ENCODE results near the gene DCAF11. TPM values are rescaled to one million over a fixed set of nuclear protein-coding genes. Genes with fewer than 3 reads are reported as not detected.

The DCAF11 gene
- total and polyA plus RNA-seq, 2 of the 13 experiments (the other 11 are each of a cell fraction or from before 2014, with no cell fraction given) = 150 to 257 TPM

GRCh38 chr14:24135834-24136683, 21.5 kb downstream of the DCAF11 start, which contains the start of gene PSME1 (continued):
- TF ChIP-seq, protein P1, sequence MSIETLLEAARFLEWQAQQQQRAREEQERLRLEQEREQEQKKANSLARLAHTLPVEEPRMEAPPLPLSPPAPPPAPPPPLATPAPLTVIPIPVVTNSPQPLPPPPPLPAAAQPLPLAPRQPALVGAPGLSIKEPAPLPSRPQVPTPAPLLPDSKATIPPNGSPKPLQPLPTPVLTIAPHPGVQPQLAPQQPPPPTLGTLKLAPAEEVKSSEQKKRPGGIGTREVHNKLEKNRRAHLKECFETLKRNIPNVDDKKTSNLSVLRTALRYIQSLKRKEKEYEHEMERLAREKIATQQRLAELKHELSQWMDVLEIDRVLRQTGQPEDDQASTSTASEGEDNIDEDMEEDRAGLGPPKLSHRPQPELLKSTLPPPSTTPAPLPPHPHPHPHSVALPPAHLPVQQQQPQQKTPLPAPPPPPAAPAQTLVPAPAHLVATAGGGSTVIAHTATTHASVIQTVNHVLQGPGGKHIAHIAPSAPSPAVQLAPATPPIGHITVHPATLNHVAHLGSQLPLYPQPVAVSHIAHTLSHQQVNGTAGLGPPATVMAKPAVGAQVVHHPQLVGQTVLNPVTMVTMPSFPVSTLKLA (IDR thresholded peaks at IDR 0.05) = peak; percentile 72
- TF ChIP-seq ZNF333 (CRISPR knock-in tag; IDR thresholded peaks at IDR 0.05; ENCODE audit: borderline replicate concordance) (peak; percentile 98; the same call in 1 of the 2 replicates), ZNF660 (CRISPR knock-in tag; IDR thresholded peaks at IDR 0.05; ENCODE audit: borderline replicate concordance, low read depth) (no peak; the same call in 1 of the 2 replicates), ZSCAN29 (CRISPR knock-in tag; conservative IDR thresholded peaks at IDR 0.05) (peak; percentile 35; the same call in 1 of the 2 replicates), ZNF446 (CRISPR knock-in tag; IDR thresholded peaks at IDR 0.05) (no peak), EEA1 (CRISPR knock-in tag; IDR thresholded peaks at IDR 0.05; ENCODE audit: borderline replicate concordance) (peak; percentile 16; the same call in 1 of the 2 replicates), ZNF30 (CRISPR knock-in tag; IDR thresholded peaks at IDR 0.05) (no peak), ELF4 (CRISPR knock-in tag; IDR thresholded peaks at IDR 0.05; ENCODE audit: borderline replicate concordance) (peak; percentile 57; the same call in 1 of the 2 replicates), ZNF713 (CRISPR knock-in tag; IDR thresholded peaks at IDR 0.05) (peak; percentile 98), ZNF616 (CRISPR knock-in tag; IDR thresholded peaks at IDR 0.05; ENCODE audit: low read depth) (peak; percentile 91; the same call in 1 of the 2 replicates), KLF15 (CRISPR knock-in tag; IDR thresholded peaks at IDR 0.05; ENCODE audit: borderline replicate concordance) (peak; percentile 93), PLSCR1 (CRISPR knock-in tag; IDR thresholded peaks at IDR 0.05; ENCODE audit: borderline replicate concordance) (no peak), ISL2 (CRISPR knock-in tag; IDR thresholded peaks at IDR 0.05) (peak; percentile 83), NFYC (CRISPR knock-in tag; IDR thresholded peaks at IDR 0.05) (peak; percentile 54), ZNF329 (CRISPR knock-in tag; IDR thresholded peaks at IDR 0.05; ENCODE audit: low read depth) (no peak), MXD4 (CRISPR knock-in tag; IDR thresholded peaks at IDR 0.05) (peak; percentile 98), KDM5B (CRISPR knock-in tag; IDR thresholded peaks at IDR 0.05; ENCODE audit: borderline replicate concordance) (peak; percentile 95)
- TF ChIP-seq, protein P2, sequence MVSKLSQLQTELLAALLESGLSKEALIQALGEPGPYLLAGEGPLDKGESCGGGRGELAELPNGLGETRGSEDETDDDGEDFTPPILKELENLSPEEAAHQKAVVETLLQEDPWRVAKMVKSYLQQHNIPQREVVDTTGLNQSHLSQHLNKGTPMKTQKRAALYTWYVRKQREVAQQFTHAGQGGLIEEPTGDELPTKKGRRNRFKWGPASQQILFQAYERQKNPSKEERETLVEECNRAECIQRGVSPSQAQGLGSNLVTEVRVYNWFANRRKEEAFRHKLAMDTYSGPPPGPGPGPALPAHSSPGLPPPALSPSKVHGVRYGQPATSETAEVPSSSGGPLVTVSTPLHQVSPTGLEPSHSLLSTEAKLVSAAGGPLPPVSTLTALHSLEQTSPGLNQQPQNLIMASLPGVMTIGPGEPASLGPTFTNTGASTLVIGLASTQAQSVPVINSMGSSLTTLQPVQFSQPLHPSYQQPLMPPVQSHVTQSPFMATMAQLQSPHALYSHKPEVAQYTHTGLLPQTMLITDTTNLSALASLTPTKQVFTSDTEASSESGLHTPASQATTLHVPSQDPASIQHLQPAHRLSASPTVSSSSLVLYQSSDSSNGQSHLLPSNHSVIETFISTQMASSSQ (IDR thresholded peaks at IDR 0.05; ENCODE audit: low read depth) = no peak
- TF ChIP-seq, protein P2 (CRISPR knock-in tag; IDR thresholded peaks at IDR 0.05; ENCODE audit: borderline replicate concordance) = no peak; the same call in 1 of the 2 replicates
- TF ChIP-seq, protein P3, sequence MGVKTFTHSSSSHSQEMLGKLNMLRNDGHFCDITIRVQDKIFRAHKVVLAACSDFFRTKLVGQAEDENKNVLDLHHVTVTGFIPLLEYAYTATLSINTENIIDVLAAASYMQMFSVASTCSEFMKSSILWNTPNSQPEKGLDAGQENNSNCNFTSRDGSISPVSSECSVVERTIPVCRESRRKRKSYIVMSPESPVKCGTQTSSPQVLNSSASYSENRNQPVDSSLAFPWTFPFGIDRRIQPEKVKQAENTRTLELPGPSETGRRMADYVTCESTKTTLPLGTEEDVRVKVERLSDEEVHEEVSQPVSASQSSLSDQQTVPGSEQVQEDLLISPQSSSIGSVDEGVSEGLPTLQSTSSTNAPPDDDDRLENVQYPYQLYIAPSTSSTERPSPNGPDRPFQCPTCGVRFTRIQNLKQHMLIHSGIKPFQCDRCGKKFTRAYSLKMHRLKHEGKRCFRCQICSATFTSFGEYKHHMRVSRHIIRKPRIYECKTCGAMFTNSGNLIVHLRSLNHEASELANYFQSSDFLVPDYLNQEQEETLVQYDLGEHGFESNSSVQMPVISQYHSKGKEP (CRISPR knock-in tag; IDR thresholded peaks at IDR 0.05) = peak; percentile 72
